BJ (cell line): ENCODE measurements around the gene ZNF43. TPM values are rescaled to one million over a fixed set of nuclear protein-coding genes. Genes with fewer than 3 reads are reported as not detected.
"Not testable (repeated sequence)": the region's sequence is repeated elsewhere in the genome, so short reads cannot be mapped to it uniquely, and the experiment has no call there.

Experiments
- CTCF ChIA-PET: fragments of 350-600 bp; formaldehyde crosslinking; extraction: SDS; loops from one replicate; lab custom pipeline; 2021; ENCODE audit warnings: antibody characterized with exemption, inconsistent platforms; lab: Yijun Ruan, JAX
- POLR2A ChIA-PET: fragments of 300-600 bp; sonication (Branson Sonifier 250); formaldehyde crosslinking; extraction: SDS; loops from one replicate; lab custom pipeline; 2021; ENCODE audit warnings: antibody characterized with exemption; lab: Charles Lee
- DNase-seq: peaks from one replicate; pipeline ENCODE4 v3.0.0-alpha.2; 2011; ENCODE audit warnings: low read depth
- H3K27me3 ChIP-seq: 2 replicates; pipeline ENCODE4 v1.6.0; 2011; ENCODE audit warnings: low read length; ENCODE audit not compliant: control insufficient read depth, insufficient read depth
- H3K36me3 ChIP-seq: 2 replicates; pipeline ENCODE4 v1.5.1; 2011; ENCODE audit warnings: low read length; ENCODE audit not compliant: control insufficient read depth, insufficient read depth
- H3K4me3 ChIP-seq: 2 replicates; pipeline ENCODE4 v1.5.1; 2011; ENCODE audit warnings: low read depth, mild to moderate bottlenecking, control low read depth, low read length
- CTCF ChIP-seq: IDR thresholded peaks from 2 replicates; pipeline ENCODE4 v1.5.1; 2011; ENCODE audit warnings: low read depth, mild to moderate bottlenecking, control low read depth, inconsistent platforms, low read length, moderate library complexity; ENCODE audit not compliant: insufficient read depth
- polyA minus RNA-seq: library from RNA; depleted of rRNA, polyadenylated mRNA; stranded (reverse); fragments of >200 nt; gene quantifications from 2 replicates; pipeline ENCODE4 v1.2.3, GENCODE V29; 2011; rRNA and poly(A)+ RNA removed
- polyA plus RNA-seq: library from polyadenylated mRNA; depleted of rRNA; stranded (reverse); fragments of >200 nt; gene quantifications from 2 replicates; pipeline ENCODE4 v1.2.3, GENCODE V29; 2011; rRNA removed

Gene ZNF43
- polyA plus RNA-seq (1.8 and 3.4 TPM in 2 replicates), polyA minus RNA-seq (7.0 and 9.6 TPM in 2 replicates)

GRCh38 chr19:21835810-21836444, at the start of gene ZNF43:
Gene ZNF43 (minus strand): TSS chr19:21836182. CDS start chr19:21836038, 144 bp downstream.
- Histone ChIP-seq H3K4me3 (peak within 1 kb of the TSS; percentile 76), H3K27me3 (no peaks in the 10 kb centered on the region), H3K36me3 (no peaks in the 10 kb centered on the region; the same call in 1 of the 2 replicates)
- TF ChIP-seq CTCF, result no peak
- ChIA-PET POLR2A (interaction anchor here (0.6 kb wide), 1 partner anchor 9 kb away, joined by 6 read pairs; no protein-coding TSS in a partner anchor), CTCF (interaction anchor here (0.6 to 1.6 kb wide), 2 partner anchors 16 to 69 kb away, joined by 3 to 5 read pairs; partner anchors contain the start of gene ZNF100)
- peak; percentile 61 for DNase-seq

GRCh38 chr19:21885516-21885915, 49.5 kb upstream of the ZNF43 start:
- POLR2A ChIA-PET, H3K27me3 ChIP-seq, H3K4me3 ChIP-seq, CTCF ChIA-PET, DNase-seq, H3K36me3 ChIP-seq: not testable (repeated sequence)

GRCh38 chr19:21884786-21885185, 48.8 kb upstream of the ZNF43 start:
- H3K36me3 ChIP-seq, DNase-seq, H3K27me3 ChIP-seq, CTCF ChIA-PET, H3K4me3 ChIP-seq, POLR2A ChIA-PET: not testable (repeated sequence)

- Histone ChIP-seq H3K4me3 (no peak overlapping the region), H3K36me3 (no peaks in the 10 kb centered on the region), H3K27me3 (no peaks in the 10 kb centered on the region)
- ChIA-PET POLR2A (no interaction called here), CTCF (no interaction called here)
- TF ChIP-seq CTCF, result no peak
- no peak for DNase-seq
Measured at GRCh38 chr19:21883516-21883915, 47.5 kb upstream of the ZNF43 start.

- CTCF ChIA-PET, H3K4me3 ChIP-seq, H3K36me3 ChIP-seq, H3K27me3 ChIP-seq, DNase-seq, POLR2A ChIA-PET: not testable (repeated sequence)
- TF ChIP-seq CTCF, result 0 out of 2 replicates have a peak, but pooled peaks have one; percentile 2
Measured at GRCh38 chr19:21880761-21881160, 44.8 kb upstream of the ZNF43 start.

- Histone ChIP-seq H3K4me3 (no peak overlapping the region), H3K27me3 (no peaks in the 10 kb centered on the region), H3K36me3 (no peaks in the 10 kb centered on the region)
- ChIA-PET POLR2A (no interaction called here), CTCF (no interaction called here)
- DNase-seq, result no peak
- TF ChIP-seq CTCF, result no peak
Measured at GRCh38 chr19:21878646-21879045, 42.7 kb upstream of the ZNF43 start.
